ENCODE measurements around the gene MCM5. TPM values are rescaled to one million over a fixed set of nuclear protein-coding genes. Genes with fewer than 3 reads are reported as not detected.
"Not testable (repeated sequence)": the region's sequence is repeated elsewhere in the genome, so short reads cannot be mapped to it uniquely, and the experiment has no call there.

Gene MCM5
- total and polyA plus RNA-seq, 2 experiments from 2014 or later: 288 to 325 TPM

DNA sequence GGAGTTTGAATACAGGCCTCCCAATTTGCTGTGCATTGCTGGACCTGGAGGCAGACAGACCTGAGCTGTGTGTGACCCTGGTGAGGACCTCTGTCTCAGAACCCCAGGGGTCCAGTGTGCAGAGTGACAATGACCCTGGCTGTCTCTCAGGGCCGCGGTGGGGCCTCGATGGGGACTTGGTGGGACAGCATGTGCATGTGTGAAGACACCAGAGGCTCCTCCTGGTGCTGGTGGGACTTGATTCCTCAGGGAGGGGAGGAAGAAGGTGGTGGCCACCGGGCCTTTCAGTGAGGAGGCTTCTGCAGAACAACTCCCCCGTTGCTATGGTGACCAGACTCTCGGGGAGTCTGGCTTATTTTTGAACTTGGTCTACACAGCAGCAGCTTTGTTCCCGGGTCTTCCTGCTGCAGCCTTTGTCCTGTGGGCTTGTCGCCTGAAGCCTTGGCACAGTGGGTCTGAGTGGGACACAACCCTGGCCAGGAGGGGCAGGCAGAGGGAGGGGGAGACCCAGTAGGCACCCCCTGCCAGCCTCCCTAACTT, 35.3 kb downstream of the MCM5 start:
- Histone ChIP-seq H3K27me3 (ENCODE audit: insufficient read depth) (no peaks in the 10 kb centered on the region), H4K20me1 (replicated peaks; ENCODE audit: insufficient read depth) (peaks cover 8% of the 10 kb centered on the region), H3F3A (replicated peaks; ENCODE audit: low read depth) (peaks cover 40% of the 10 kb centered on the region), H2AFZ (no peak overlapping the region), H3K4me3 (no peak overlapping the region), H3K79me2 (replicated peaks; ENCODE audit: insufficient read depth) (peaks cover 6% of the 10 kb centered on the region; the same call in 1 of the 2 replicates), H3K4me2 (no peak overlapping the region), H3K9me2 (ENCODE audit: insufficient read depth) (peaks cover 4% of the 10 kb centered on the region; the same call in 1 of the 2 replicates), H3K4me1 (ENCODE audit: insufficient read depth) (peaks cover 6% of the 10 kb centered on the region; the same call in 1 of the 2 replicates), H3K27ac (ENCODE audit: low read depth) (no peak overlapping the region), H3K36me3 (ENCODE audit: insufficient read depth) (peaks cover 25% of the 10 kb centered on the region)
- H3K27ac Mint-ChIP-seq: no peak overlapping the region
- H3K4me1 Mint-ChIP-seq: peaks cover 4% of the 10 kb centered on the region; the same call in 2 of the 3 replicates
- H3K27me3 Mint-ChIP-seq (ENCODE audit: insufficient read depth, low read depth, poor library complexity): peaks cover 28% of the 10 kb centered on the region
- DNase-seq (ENCODE audit: low spot score): no peak
- H3K9me3 Mint-ChIP-seq: peaks cover 17% of the 10 kb centered on the region
- H3K4me3 Mint-ChIP-seq: no peak overlapping the region
- TF ChIP-seq ZNF114 (CRISPR knock-in tag; IDR thresholded peaks at IDR 0.05) (no peak), JUNB (IDR thresholded peaks at IDR 0.05; ENCODE audit: unreplicated experiment) (no peak)
- H3K36me3 Mint-ChIP-seq (ENCODE audit: low read depth): peaks cover 63% of the 10 kb centered on the region
- ATAC-seq: no peak

GRCh38 chr22:35436421-35436820, 36.5 kb downstream of the MCM5 start:
- peaks cover 20% of the 10 kb centered on the region for H3K36me3 ChIP-seq (ENCODE audit: insufficient read depth)
- H3K27ac ChIP-seq (ENCODE audit: low read depth): 0 out of 2 replicates have a peak overlapping the region, but pooled peaks have one; percentile 39
- H3K4me1 ChIP-seq (ENCODE audit: insufficient read depth): peaks cover under 1% of the 10 kb centered on the region; the same call in 1 of the 2 replicates
- no peak for DNase-seq (ENCODE audit: low spot score)
- peaks cover under 1% of the 10 kb centered on the region; the same call in 1 of the 2 replicates for H4K20me1 ChIP-seq (replicated peaks; ENCODE audit: insufficient read depth)
- peaks cover 35% of the 10 kb centered on the region for H3F3A ChIP-seq (replicated peaks; ENCODE audit: low read depth)
- peaks cover 4% of the 10 kb centered on the region; the same call in 1 of the 2 replicates for H3K9me2 ChIP-seq (ENCODE audit: insufficient read depth)
- no peak overlapping the region for H3K4me3 ChIP-seq
- Mint-ChIP-seq H3K9me3 (peaks cover 17% of the 10 kb centered on the region), H3K36me3 (ENCODE audit: low read depth) (peaks cover 54% of the 10 kb centered on the region), H3K27me3 (ENCODE audit: insufficient read depth, low read depth, poor library complexity) (peaks cover 27% of the 10 kb centered on the region), H3K27ac (no peak overlapping the region), H3K4me3 (no peak overlapping the region), H3K4me1 (peaks cover 2% of the 10 kb centered on the region; the same call in 2 of the 3 replicates)
- no peaks in the 10 kb centered on the region for H3K27me3 ChIP-seq (ENCODE audit: insufficient read depth)
- peaks cover 2% of the 10 kb centered on the region; the same call in 1 of the 2 replicates for H3K79me2 ChIP-seq (replicated peaks; ENCODE audit: insufficient read depth)
- H3K4me2 ChIP-seq: no peak overlapping the region
- TF ChIP-seq ZNF114 (CRISPR knock-in tag; IDR thresholded peaks at IDR 0.05): no peak
- ATAC-seq: no peak
- H2AFZ ChIP-seq: no peak overlapping the region

- Histone ChIP-seq H3K4me1 (ENCODE audit: insufficient read depth) (no peaks in the 10 kb centered on the region), H3K27ac (ENCODE audit: low read depth) (0 out of 2 replicates have a peak overlapping the region, but pooled peaks have one; percentile 39), H4K20me1 (replicated peaks; ENCODE audit: insufficient read depth) (no peaks in the 10 kb centered on the region; the same call in 1 of the 2 replicates), H3K36me3 (ENCODE audit: insufficient read depth) (peaks cover 14% of the 10 kb centered on the region), H3F3A (replicated peaks; ENCODE audit: low read depth) (peaks cover 28% of the 10 kb centered on the region), H3K4me3 (no peak overlapping the region), H3K4me2 (no peak overlapping the region), H3K27me3 (ENCODE audit: insufficient read depth) (no peaks in the 10 kb centered on the region), H3K79me2 (replicated peaks; ENCODE audit: insufficient read depth) (no peaks in the 10 kb centered on the region; the same call in 1 of the 2 replicates), H2AFZ (no peak overlapping the region), H3K9me2 (ENCODE audit: insufficient read depth) (peaks cover 1% of the 10 kb centered on the region; the same call in 1 of the 2 replicates)
- Mint-ChIP-seq H3K27ac (no peak overlapping the region), H3K27me3 (ENCODE audit: insufficient read depth, low read depth, poor library complexity) (peaks cover 26% of the 10 kb centered on the region), H3K9me3 (peaks cover 13% of the 10 kb centered on the region), H3K4me1 (peaks cover 2% of the 10 kb centered on the region; the same call in 1 of the 3 replicates), H3K36me3 (ENCODE audit: low read depth) (peaks cover 48% of the 10 kb centered on the region), H3K4me3 (no peak overlapping the region)
- TF ChIP-seq, protein P1, sequence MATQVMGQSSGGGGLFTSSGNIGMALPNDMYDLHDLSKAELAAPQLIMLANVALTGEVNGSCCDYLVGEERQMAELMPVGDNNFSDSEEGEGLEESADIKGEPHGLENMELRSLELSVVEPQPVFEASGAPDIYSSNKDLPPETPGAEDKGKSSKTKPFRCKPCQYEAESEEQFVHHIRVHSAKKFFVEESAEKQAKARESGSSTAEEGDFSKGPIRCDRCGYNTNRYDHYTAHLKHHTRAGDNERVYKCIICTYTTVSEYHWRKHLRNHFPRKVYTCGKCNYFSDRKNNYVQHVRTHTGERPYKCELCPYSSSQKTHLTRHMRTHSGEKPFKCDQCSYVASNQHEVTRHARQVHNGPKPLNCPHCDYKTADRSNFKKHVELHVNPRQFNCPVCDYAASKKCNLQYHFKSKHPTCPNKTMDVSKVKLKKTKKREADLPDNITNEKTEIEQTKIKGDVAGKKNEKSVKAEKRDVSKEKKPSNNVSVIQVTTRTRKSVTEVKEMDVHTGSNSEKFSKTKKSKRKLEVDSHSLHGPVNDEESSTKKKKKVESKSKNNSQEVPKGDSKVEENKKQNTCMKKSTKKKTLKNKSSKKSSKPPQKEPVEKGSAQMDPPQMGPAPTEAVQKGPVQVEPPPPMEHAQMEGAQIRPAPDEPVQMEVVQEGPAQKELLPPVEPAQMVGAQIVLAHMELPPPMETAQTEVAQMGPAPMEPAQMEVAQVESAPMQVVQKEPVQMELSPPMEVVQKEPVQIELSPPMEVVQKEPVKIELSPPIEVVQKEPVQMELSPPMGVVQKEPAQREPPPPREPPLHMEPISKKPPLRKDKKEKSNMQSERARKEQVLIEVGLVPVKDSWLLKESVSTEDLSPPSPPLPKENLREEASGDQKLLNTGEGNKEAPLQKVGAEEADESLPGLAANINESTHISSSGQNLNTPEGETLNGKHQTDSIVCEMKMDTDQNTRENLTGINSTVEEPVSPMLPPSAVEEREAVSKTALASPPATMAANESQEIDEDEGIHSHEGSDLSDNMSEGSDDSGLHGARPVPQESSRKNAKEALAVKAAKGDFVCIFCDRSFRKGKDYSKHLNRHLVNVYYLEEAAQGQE (IDR thresholded peaks at IDR 0.05; ENCODE audit: unreplicated experiment): no peak
- TF ChIP-seq POLR2AphosphoS5 (IDR thresholded peaks at IDR 0.05; ENCODE audit: low read depth): peak; percentile 40; the same call in 1 of the 2 replicates
- ATAC-seq (peak; percentile 56), DNase-seq (ENCODE audit: low spot score) (peak; percentile 83)
Measured at GRCh38 chr22:35437049-35437448, 37.1 kb downstream of the MCM5 start.

GRCh38 chr22:35438673-35439364, 38.9 kb downstream of the MCM5 start:
- H3K27ac ChIP-seq (ENCODE audit: low read depth); H3K27ac Mint-ChIP-seq; H3K4me2 ChIP-seq; H3K9me2 ChIP-seq (ENCODE audit: insufficient read depth); H3K4me3 ChIP-seq; H3K9me3 Mint-ChIP-seq; H3K4me1 ChIP-seq (ENCODE audit: insufficient read depth); H3K4me1 Mint-ChIP-seq; H3K36me3 ChIP-seq (ENCODE audit: insufficient read depth); H3K4me3 Mint-ChIP-seq; H2AFZ ChIP-seq; H3K27me3 ChIP-seq (ENCODE audit: insufficient read depth); H3K79me2 ChIP-seq (replicated peaks; ENCODE audit: insufficient read depth); DNase-seq (ENCODE audit: low spot score); ATAC-seq; H4K20me1 ChIP-seq (replicated peaks; ENCODE audit: insufficient read depth): not testable (repeated sequence)
- H3F3A ChIP-seq (replicated peaks; ENCODE audit: low read depth): peaks cover 14% of the 10 kb centered on the region
- peaks cover 30% of the 10 kb centered on the region for H3K36me3 Mint-ChIP-seq (ENCODE audit: low read depth)
- peaks cover 19% of the 10 kb centered on the region for H3K27me3 Mint-ChIP-seq (ENCODE audit: insufficient read depth, low read depth, poor library complexity)

All from GM23338 (cell line).